GOT3 (cell line): ENCODE data around the gene UCK1.

ENCODE experiments used
- DNase-seq: peaks from one replicate; lab custom pipeline; 2025; ENCODE audit warnings: mixed read lengths; lab: John Stamatoyannopoulos, UW

Gene UCK1

GRCh38 chr9:131530920-131531832 lies at the start of gene UCK1:
Gene UCK1, minus strand, starts transcription at chr9:131531263. Its CDS starts 89 bp downstream, at chr9:131531174.
- no peak for DNase-seq

DNA sequence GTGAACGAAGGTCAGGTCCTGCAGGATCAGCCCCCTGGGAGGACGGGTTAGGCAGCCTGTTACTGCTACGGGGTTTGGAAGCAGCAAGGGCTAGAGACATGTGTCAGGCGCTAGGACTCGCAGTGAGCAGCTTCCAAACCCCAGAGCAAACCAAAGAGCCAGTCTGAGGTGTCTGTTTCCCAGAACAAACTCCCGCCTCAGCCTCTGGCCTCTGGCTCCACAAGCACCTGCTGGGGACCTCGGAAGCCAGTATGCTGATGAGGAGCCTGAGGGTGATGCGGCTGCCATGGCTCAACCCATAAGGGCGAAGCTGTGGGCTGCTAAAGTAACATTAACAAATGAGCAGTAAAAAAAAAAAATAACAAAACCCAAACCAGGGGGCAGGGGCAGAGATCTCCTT lies 49.3 kb upstream of the UCK1 start:
- no peak for DNase-seq

GRCh38 chr9:131579789-131580211 lies 48.7 kb upstream of the UCK1 start:
- no peak for DNase-seq

DNA sequence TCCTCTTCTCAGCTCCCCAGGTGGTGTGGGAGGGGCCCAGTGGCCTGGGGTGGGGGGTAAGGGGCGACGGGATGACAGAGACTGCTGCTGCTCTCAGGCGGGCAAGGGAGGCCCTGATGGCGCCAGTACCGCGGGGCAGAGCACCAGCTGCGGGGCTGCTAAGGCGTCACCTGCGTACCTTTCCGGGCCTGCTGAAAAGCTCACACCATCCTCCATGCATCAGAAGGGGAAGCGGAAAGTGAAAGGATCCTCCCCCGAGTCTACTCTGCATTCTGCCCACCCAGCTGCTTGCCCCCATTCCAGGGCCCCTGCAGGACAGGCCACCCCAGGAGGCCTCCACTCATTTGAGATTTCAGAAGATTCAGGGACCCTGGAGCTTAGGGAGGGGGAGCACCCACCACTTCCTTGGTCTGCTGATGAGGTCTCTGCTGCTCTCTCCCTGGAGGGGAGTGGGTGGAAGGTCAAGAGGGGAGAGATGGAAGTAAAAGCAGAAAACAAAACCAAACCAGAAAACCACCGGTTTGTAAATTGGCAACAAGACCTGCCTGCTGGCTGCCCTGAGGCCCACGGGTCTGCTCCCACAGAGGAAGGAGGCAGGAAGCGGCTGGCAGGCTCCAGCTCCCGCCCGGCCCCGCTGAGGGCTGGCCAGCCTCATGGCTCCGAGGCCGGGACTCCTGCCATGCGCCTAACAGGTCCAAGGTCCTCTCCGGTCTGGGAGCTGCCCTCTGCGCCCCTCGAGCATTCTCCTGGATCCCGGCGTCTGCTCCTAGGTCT lies 47.9 kb upstream of the UCK1 start:
- DNase-seq = no peak

- DNase-seq = no peak
Measured at GRCh38 chr9:131578021-131578420, 47.0 kb upstream of the UCK1 start.

DNA sequence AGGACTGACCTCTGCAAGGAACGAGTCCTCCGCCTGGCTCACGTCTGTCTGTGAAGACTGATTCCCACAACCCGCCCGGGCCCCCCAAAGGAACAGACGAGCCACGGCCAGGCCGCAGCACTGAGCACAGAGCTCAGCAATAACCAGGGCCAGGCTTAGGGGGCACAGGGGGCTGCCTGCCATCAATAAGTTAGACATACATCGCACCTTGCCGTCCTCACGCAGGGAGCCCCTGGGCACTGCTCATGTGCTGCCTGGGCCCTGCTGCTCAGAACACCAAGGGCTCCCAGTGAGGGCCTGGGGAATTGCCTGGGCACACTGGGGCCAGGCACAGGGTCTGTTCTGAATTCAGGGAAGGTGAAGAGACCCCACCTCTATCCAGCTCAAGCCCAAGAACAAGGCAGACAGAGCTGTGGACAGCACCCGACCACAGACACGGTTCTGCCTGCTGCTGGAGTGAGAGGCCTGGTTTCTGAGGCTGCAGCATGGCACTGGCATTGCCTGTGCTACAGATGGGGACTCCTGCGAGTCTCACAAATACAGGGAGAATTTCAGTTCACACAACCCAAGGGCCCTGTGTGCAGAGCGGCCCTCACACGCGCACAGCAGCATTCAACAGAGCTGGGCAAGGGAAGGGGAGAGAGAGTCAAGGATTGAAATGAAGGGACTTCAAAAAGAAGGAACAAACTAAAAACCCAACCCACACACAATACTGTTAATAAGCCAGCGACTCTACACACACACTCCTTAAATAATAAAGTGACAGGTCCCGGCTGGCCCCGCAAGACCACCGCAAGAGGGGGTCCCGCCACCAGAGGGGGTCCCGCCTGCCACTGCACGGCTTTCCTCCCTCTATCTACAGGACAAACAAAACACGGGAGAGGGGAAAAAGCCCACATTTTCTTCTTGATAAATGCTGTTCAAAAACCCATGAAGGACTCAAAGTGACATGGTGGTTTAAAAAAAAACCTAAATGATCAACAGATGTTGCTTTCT lies 46.2 kb upstream of the UCK1 start:
- no peak for DNase-seq

DNA sequence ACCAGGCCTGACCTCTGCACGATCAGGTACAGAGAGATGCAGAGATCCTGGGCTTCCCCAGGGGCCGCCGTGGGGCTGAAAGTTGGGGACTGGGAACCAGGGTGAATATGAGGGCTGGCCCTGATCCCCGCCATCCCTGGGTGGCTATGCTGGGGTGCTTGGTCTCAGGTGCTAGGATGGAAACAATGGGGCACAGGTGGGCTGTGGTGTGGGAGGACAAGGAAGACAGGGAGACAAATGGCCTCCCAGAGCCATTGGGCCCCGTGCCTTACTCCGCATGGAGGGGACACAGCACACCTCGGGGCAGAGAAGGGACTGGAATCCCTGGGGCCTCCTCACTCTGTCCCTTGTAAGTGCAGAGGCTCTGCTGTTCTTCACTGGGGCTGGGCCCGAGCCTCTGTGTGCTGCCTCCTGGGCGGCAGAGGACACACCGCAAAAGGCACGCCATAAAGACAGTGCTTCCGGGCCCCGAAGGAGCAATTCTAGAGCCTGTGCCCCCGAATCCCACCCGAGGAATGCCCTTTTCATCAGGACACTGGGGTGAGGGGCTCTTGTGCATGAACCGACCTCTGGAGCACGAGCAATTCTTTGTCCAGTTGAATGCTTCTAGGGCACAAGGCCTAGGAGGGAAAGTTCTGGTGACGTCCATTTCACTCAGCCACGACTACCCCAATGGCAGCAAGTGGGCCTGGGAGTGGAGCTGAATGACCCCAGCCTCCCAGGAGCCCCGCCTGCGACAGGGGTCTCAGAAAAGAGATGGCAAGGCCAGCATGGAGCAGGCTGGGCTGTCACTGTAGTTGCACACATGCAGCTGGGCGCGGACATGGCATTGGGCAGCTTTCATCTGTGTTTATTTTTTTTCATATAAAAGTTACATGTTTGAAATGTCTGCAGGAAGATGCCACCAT lies 45.1 kb upstream of the UCK1 start:
- no peak for DNase-seq

- no peak for DNase-seq
Measured at GRCh38 chr9:131574730-131575640, 43.9 kb upstream of the UCK1 start.

DNA sequence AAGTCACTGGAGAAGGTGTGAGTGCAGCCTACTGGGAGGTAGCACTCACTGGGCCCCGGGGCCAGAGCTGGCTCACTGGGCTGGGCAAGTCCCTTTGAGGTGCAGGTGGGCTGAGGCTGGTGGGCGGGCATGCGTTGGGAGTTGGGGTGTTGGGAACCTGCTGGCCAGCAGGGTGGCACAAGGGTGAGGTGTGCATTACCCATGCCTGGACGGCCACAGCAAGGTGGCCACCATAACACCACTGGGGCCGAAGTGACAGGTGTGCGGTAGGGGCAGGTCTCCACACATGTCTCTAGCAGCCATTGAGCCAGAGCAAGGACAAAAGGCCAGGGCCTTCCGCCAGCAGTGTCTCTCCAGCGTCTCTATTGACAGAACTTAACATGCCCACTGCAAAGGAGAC lies 36.8 kb upstream of the UCK1 start:
- no peak for DNase-seq

DNA sequence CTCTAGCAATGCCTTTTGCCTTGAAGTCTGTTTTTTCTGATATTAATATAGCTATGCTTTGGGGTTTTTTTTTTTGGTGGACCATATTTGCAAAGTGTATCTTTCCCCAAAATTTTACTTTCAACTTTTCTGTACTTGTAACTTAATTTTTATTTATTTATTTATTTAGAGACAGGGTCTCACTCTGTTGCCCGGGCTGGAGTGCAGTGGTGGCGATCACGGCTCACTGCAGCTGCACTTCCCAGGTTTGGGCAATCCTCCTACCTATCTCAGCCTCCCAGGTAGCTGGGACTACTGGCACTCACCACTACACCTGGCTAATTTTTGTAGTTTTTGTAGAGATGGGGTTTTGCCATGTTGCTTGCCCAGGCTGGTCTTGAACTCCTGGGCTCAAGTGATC lies 35.1 kb upstream of the UCK1 start:
- DNase-seq = no peak

GRCh38 chr9:131565369-131565768 lies 34.3 kb upstream of the UCK1 start:
- no peak for DNase-seq

DNA sequence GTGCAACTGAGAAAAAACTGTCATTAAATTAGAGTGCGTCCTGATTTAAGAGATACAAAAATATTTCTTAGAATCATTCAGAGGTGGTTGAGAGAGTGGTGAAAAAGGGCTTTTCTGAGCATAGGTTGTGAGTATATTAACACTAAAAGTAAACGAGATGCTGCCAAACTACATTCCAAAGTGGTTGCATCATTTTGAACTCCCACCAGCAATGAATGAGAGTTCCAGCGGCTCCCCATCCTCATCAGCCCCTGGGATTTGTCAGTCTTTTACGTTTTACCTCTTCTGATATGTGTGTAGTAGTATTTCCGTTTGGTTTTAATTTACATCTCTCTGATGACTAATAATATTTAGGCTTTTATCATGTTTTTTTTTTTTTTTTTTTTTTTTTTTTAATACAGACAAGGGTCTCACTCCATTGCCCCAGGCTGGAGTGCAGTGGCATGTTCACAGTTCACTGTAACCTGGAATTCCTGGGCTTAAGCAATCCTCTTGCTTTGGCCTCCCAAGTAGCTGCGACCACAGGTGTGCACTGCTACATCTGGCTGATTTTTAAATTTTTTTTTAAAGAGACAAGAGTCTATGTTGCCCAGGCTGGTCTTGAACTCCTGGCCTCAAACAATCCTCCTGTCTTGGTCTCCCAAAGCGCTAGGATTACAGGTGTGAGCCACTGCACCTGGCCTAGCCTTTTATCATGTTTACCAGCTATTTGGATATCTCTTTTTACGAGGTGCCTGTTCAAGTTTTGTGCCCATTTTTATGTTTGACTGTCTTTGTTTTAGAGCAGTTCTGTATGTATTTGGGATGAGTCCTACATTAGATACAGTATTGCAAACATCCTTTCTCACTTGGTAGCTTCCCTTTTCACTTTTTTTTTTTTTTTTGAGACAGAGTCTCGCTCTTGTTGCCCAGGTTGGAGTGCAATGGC lies 31.2 kb upstream of the UCK1 start:
- DNase-seq = no peak

DNA sequence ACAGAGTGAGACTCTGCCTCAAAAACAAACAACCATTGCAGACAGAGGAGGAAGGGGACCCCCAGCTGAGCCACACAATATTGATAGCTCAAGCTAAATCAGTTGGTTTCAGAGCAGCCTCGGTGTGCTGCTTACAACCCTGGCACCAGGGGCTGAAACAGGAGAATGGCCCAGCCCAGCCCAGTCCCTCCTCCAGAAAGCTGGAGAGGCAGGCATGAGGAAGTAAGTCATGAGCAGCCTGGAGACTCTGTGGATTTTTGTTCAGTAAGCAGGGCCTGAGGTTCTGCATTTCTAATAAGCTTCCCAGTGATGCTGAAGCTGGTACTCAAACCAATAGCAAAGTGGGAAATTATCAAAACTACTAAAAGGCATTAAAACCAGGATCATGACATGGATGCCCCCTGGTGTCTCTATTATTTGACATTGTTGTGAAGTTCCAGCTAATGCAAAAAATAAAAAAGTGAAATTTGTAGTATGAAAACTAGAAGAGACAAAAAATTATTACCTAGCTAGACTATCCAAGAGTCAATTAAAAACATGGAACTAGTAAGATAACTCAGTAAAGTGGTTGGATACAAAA lies 28.4 kb upstream of the UCK1 start:
- no peak for DNase-seq

DNA sequence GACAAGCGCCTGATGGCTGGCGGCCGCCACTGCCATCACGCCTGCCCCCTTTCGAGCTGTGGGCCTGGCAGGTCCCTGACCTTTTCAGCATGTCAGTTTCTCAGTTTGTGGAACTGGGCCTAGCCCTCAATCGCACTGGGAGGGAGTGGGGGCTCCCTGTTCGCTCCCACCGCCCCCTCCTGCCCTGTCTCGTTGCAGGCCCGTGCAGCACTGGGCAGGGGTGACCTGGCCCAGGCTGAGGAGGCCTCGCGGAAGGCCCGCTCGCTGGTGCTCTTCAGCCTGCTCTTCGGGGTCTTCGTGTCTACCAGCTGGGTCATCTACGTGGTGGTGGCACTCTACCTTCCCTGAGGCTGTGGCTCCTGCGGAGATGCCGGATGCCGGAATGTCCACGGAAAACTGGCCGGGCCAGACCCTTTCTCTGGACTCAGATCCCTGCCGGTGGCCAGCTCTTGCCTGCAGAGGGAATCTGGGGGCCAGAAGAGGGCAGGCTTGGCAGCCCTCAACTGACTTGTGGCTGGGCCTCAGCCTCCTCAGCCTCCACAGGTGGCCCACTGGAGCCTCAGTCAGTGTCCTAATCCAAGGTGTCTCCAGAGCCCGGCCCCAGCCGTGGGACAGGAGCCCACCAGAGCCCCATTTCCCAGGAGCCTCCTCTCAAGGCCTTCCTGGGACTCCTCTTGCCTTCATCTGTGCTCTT lies 26.9 kb upstream of the UCK1 start:
- no peak for DNase-seq

GRCh38 chr9:131555841-131556673 lies 25.0 kb upstream of the UCK1 start:
- DNase-seq = no peak

GRCh38 chr9:131554843-131555351 lies 23.8 kb upstream of the UCK1 start:
- no peak for DNase-seq
